GM19468 (cell line): ENCODE measurements around the gene MAX.
"Not testable (repeated sequence)": the region's sequence is repeated elsewhere in the genome, so short reads cannot be mapped to it uniquely, and the experiment has no call there.

ENCODE experiments used
- ATAC-seq: cut with Tn5 transposase; IDR thresholded peaks from one replicate; pipeline ENCODE4 v1.9.1; 2021; ENCODE audit warnings: mild to moderate bottlenecking, moderate library complexity, moderate number of reproducible peaks; ENCODE audit not compliant: unreplicated experiment; ENCODE audit errors: extremely low read depth

MAX gene

GRCh38 chr14:65041434-65041915 lies 60.8 kb downstream of the MAX start:
- no peak for ATAC-seq

DNA sequence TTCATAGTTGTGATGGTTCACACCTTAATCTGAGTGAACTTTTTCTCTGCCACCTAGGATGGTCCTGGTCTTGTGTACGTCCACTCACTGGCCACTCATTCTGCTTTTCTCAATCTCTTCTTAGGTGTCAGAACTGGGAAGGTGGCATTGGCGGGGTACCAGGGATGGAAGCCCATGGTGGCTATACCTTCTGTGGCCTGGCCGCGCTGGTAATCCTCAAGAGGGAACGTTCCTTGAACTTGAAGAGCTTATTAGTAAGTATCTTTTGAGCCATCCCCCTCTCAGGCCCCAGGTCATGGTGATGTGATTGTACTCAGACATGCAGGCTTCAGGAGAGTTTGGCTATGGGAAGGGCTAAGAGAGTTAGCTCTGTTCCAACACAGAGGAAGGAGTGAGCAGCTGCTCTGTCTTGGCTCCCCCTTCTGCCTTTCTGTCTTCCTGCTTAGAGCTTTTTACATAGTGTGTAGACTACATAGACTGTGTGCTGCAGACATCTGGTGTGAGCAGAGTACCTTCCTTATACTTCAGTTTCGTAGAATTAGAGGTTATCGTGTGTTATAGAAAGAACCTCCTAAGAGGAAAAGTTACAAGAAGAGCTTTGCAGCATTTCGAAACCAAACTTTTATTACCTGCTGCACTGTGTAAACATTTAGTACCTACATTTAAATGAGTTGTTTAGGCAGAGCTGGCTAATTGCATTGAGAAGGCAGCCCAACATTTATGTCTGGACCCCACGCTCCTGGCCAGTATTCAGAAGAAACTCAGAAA lies 61.5 kb downstream of the MAX start:
- no peak for ATAC-seq

DNA sequence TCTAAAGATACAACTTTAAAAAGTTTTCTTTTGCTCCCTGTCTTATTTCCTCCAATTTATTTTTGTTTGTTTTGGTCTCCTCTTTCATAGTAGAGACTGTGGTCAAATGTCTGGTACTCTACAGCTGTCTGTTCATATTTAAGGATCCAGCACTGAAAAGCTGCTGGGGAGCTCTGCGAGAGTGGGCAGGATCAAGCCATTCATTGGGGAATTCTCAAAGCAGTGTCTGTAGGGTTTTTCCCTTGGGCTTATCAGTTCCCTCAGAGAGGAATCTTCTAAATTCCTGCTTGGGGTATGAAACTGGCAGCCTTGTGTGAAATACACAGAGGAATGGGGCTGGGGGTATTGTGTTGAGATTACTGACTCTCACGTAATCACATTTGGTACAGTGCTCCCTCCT lies 63.4 kb downstream of the MAX start:
- no peak for ATAC-seq

GRCh38 chr14:65035049-65035448 lies 67.3 kb downstream of the MAX start:
- no peak for ATAC-seq

DNA sequence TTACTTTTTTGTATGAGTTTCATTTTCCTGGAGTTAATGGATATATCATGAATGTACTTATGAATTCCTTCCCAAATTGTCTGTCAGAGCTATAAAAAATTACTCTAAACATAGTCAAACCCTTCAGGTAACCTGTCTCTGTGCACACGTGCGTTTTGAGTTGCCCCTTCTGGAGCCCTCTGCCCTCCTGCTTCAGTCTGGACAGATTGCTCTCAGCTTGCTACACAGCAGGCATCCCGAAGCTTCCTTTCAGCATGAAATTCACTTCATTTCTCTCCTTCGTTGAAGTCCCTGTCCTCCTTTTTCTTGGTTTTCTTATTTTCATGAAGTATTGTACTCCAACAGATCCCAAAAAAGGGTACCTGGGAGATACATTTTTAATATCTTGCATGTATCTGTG lies 68.3 kb downstream of the MAX start:
- no peak for ATAC-seq

DNA sequence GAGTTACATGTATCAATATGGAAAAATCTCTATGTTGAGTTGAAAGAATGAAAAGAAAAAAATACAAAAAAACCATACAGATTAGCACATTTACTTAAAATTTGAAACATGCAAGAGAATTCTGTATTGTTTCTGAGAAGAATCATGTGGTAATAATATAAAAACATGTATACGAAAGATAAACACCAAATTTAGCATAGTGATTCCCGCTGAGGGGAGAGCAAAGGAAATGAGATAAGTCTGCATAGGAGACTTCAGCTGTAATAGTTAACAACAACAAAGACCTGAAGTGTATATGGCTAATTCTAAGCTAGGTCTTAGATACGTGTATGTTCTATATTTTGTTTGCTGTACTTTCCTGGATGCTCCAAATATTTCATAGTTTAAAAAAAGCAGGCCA lies 69.1 kb downstream of the MAX start:
- no peak for ATAC-seq

DNA sequence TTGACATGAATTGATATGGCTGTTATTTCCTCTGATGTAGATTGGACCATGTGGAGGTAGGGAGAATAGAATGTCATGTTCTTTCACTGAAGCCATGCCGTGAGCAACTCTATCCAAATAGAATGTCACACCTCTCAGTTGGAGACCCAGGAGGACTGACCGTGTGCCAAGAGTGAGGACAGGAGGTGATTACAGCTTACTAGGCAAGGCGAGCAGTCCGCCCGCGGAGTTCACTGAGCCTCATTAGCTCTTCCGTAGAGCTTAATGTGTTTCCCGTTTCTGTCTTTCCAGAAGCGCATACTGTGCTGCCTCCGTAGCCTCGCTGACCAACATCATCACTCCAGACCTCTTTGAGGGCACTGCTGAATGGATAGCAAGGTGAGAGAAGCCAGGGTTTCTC lies 70.0 kb downstream of the MAX start:
- no peak for ATAC-seq

GRCh38 chr14:65031321-65031720 lies 71.0 kb downstream of the MAX start:
- not testable (repeated sequence) for ATAC-seq

- no peak for ATAC-seq
Observed at GRCh38 chr14:65028937-65029336, 73.4 kb downstream of the MAX start.

DNA sequence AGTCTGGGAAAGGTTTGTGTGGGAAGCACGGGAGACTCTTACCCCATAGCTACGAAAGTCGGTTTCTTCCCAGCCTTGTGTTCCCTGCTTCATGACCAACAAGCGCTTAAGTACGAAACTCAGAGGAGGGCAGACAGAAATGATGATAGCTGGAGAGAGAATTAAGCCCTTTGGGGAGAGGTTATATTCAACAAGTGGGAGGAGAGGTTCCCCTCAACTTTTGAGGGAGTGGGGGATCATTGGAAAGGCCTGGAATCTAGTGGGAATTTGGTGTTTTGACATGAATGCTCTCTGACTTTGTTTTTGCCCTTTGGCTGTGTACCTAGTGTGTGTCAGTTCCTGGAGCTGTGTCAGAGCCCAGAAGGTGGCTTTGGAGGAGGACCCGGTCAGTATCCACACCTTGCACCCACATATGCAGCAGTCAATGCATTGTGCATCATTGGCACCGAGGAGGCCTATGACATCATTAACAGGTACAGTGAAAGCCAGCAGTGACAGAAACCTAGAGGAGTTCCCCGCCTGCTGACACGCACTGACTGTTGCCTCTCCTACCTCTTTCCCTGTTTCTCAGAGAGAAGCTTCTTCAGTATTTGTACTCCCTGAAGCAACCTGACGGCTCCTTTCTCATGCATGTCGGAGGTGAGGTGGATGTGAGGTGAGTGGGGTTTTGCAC lies 75.1 kb downstream of the MAX start:
- ATAC-seq = no peak

- no peak for ATAC-seq
Observed at GRCh38 chr14:65026526-65026925, 75.8 kb downstream of the MAX start.

DNA sequence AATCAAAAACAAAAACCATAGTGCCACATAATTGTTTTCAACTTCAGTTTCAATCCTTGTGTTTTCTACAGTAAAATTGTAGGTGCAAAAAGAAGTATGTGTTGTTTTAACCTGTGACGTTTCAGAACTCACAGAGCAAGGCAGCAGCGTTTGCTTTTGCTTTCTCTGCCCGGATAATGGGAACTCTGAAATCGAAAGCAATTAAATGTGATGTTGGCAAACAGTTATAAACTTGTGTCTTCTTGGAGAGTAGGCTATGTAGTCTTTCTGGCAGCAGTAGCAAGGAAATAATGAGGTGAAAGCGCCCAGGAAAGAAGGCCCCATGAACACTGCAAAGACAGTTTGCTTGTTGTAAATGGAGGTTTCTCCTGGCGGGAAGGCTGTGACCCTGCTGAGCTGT lies 76.5 kb downstream of the MAX start:
- ATAC-seq = no peak
